ENCODE measurements around the gene EHBP1L1. TPM values are rescaled to one million over a fixed set of nuclear protein-coding genes. Genes with fewer than 3 reads are reported as not detected.
"Not testable (repeated sequence)": the region's sequence is repeated elsewhere in the genome, so short reads cannot be mapped to it uniquely, and the experiment has no call there.

EHBP1L1 gene
- total and polyA plus RNA-seq, 5 experiments from 2014 or later = 10.8 to 108 (median 19.8) TPM

DNA sequence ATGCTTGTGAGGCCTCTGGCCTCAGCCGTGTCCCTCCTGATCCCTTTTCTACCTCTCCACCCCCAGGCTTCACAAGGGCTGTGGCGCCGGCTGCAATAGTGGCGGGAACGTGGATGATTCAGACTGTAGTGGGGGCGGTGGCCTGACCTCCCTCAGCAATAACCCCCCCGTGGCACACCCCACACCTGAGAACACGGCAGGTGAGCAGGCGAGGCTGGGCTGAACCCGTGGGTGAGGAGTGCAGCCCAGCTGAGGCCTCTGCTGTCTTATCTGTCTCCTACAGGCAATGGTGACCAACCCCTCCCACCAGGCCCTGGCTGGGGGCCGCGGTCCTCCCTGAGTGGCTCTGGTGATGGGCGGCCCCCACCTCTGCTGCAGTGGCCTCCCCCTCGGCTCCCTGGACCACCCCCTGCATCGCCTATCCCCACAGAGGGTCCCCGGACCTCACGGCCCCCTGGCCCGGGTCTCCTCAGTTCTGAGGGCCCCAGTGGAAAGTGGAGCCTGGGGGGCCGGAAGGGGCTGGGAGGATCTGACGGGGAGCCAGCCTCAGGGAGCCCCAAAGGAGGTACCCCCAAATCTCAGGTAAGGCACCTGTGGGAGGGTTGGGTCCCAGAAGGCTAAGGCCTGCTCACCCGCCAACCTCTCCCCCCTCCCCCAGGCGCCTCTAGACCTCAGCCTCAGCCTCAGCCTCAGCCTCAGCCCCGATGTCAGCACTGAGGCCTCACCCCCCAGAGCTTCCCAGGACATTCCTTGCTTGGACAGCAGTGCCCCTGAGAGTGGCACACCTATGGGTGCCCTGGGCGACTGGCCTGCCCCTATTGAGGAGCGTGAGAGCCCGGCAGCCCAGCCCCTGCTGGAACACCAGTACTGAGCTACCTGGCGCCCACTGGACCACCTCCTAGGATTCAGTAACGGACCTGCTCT is 60.5 kb downstream of the EHBP1L1 start:
- Mint-ChIP-seq H3K4me3 (peak overlapping the region; percentile 27 to 93 (median 60)), H3K4me1 (peaks cover 13 to 47% (median 45%) of the 10 kb centered on the region in 4 donors), H3K36me3 (peaks cover 0 to 24% (median 2%) of the 10 kb centered on the region in 3 donors), H3K9me3 (no peaks in the 10 kb centered on the region), H3K27me3 (no peaks in the 10 kb centered on the region), H3K27ac (peak overlapping the region in 7 of 10 donors; percentile 65 to 98 (median 73))
- DNase-seq = no peak
- ATAC-seq = no peak
- POLR2A ChIA-PET = interaction anchor here (0.7 to 38.5 kb wide), 4 partner anchors 9 to 505 kb away, joined by 5 to 1068 read pairs (median 548); partner anchors contain the start of genes KAT5, MAP3K11, PCNX3 and RELA

GRCh38 chr11:65637032-65637557 is 61.2 kb downstream of the EHBP1L1 start:
- POLR2A ChIA-PET = interaction anchor here (0.7 to 38.5 kb wide), 7 partner anchors 10 to 505 kb away, joined by 3 to 1068 read pairs (median 5); partner anchors contain the start of genes KAT5, MAP3K11, PCNX3 and RELA
- Mint-ChIP-seq H3K36me3 (peaks cover 0 to 23% (median 2%) of the 10 kb centered on the region in 3 donors), H3K4me3 (peak overlapping the region; percentile 63 to 96 (median 92)), H3K9me3 (no peaks in the 10 kb centered on the region), H3K27ac (peak overlapping the region; percentile 37 to 98 (median 91)), H3K4me1 (peaks cover 16 to 53% (median 51%) of the 10 kb centered on the region in 4 donors), H3K27me3 (peaks cover 0 to 3% (median 0%) of the 10 kb centered on the region in 5 donors)
- DNase-seq = no peak
- ATAC-seq = no peak

DNA sequence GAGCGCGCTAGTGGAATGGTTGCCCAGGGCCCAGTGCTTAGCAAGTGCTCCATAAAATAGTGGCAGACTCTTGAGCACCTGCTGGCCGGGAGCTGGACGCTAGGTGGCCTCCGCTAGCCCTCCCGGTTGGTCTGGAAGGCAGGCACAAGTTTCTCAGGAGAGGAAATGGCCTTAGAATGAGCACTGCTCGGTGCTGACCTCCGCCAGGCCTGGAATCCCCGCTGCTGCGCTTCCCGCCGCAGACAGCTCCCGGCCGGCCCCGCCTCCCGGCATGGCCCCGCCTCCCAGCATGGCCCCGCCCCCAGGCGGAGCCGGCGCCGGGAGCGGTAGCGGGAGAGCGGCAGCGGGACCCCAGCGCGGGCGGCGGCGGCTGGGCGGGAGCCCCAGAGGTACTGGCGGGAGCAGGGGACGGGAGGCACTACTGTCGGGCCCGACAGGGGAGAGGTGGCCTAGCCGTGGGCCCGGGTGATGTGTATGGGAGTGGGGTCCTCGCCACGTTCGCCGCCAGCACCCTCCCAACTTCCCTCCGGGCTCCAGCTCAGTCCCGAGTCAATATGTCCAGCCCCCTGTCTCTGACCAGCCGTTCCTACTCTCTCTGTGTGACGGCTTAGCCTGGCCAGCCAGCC is 62.1 kb downstream of the EHBP1L1 start, which contains the start of gene SIPA1:
SIPA1 (plus strand) TSS at position 308 of the 626 bp plus-strand sequence. CDS start 2,821 bp downstream, outside the sequence.
- Mint-ChIP-seq H3K4me3 (peak within 1 kb of the TSS; percentile 90 to 99 (median 94)), H3K27me3 (peaks cover 0 to 3% (median 0%) of the 10 kb centered on the region in 5 donors), H3K36me3 (peaks cover 0 to 24% (median 2%) of the 10 kb centered on the region in 3 donors), H3K4me1 (peaks cover 16 to 54% (median 53%) of the 10 kb centered on the region in 4 donors), H3K27ac (peak within 1 kb of the TSS; percentile 90 to 100 (median 98)), H3K9me3 (no peaks in the 10 kb centered on the region)
- POLR2A ChIA-PET = interaction anchor here (1.0 to 38.5 kb wide), 10 partner anchors 11 to 142 kb away, joined by 3 to 1068 read pairs (median 4); partner anchors contain the start of genes EHBP1L1, KAT5, MAP3K11 and PCNX3
- ATAC-seq (peak; percentile 44 to 56), DNase-seq (peak; percentile 47 to 86 (median 75))

- POLR2A ChIA-PET = interaction anchor here (0.6 to 38.5 kb wide), 12 partner anchors 12 to 249 kb away, joined by 3 to 1068 read pairs (median 4); partner anchors contain the start of genes EHBP1L1, FIBP, KAT5 and MAP3K11
- not testable (repeated sequence) for ATAC-seq, H3K9me3 Mint-ChIP-seq, H3K27me3 Mint-ChIP-seq
- Mint-ChIP-seq H3K36me3 (peaks cover 0 to 34% (median 0%) of the 10 kb centered on the region in 3 donors), H3K4me3 (peak overlapping the region; percentile 90 to 99 (median 94)), H3K4me1 (peaks cover 18 to 58% (median 55%) of the 10 kb centered on the region in 4 donors), H3K27ac (peak overlapping the region; percentile 90 to 100 (median 98))
- DNase-seq = peak in 1 of 10 donors; percentile 49
Observed at GRCh38 chr11:65639228-65639597, 63.4 kb downstream of the EHBP1L1 start.

- H3K27me3 Mint-ChIP-seq = peaks cover 0 to 3% (median 0%) of the 10 kb centered on the region in 5 donors
- H3K36me3 Mint-ChIP-seq = peaks cover 0 to 35% (median 0%) of the 10 kb centered on the region in 3 donors
- ATAC-seq = peak; percentile 56 to 84
- POLR2A ChIA-PET = interaction anchor here (0.7 to 38.5 kb wide), 15 partner anchors 12 to 476 kb away, joined by 3 to 1068 read pairs (median 3); partner anchors contain the start of genes BANF1, CCDC85B, EIF1AD and FIBP
- H3K27ac Mint-ChIP-seq = peak overlapping the region; percentile 90 to 100 (median 98)
- H3K4me1 Mint-ChIP-seq = peaks cover 23 to 57% (median 56%) of the 10 kb centered on the region in 4 donors
- peak; percentile 49 to 93 (median 87) for DNase-seq
- H3K4me3 Mint-ChIP-seq = peak overlapping the region; percentile 90 to 99 (median 94)
- no peaks in the 10 kb centered on the region for H3K9me3 Mint-ChIP-seq
Observed at GRCh38 chr11:65639623-65640482, 64.0 kb downstream of the EHBP1L1 start.

GRCh38 chr11:65640483-65641296 is 64.8 kb downstream of the EHBP1L1 start:
- peak overlapping the region; percentile 90 to 99 (median 94) for H3K4me3 Mint-ChIP-seq
- H3K27ac Mint-ChIP-seq = peak overlapping the region; percentile 90 to 100 (median 98)
- H3K9me3 Mint-ChIP-seq = no peaks in the 10 kb centered on the region
- H3K4me1 Mint-ChIP-seq = peaks cover 23 to 61% (median 57%) of the 10 kb centered on the region in 4 donors
- peak in 1 of 2 donors; percentile 5 for ATAC-seq
- POLR2A ChIA-PET = interaction anchor here (0.7 to 38.5 kb wide), 12 partner anchors 11 to 475 kb away, joined by 3 to 1068 read pairs (median 4); partner anchors contain the start of genes BANF1, CCDC85B, EIF1AD and FIBP
- peaks cover 0 to 38% (median 0%) of the 10 kb centered on the region in 3 donors for H3K36me3 Mint-ChIP-seq
- H3K27me3 Mint-ChIP-seq = peaks cover 0 to 3% (median 0%) of the 10 kb centered on the region in 5 donors
- DNase-seq = peak in 5 of 10 donors; percentile 39 to 59 (median 50)

DNA sequence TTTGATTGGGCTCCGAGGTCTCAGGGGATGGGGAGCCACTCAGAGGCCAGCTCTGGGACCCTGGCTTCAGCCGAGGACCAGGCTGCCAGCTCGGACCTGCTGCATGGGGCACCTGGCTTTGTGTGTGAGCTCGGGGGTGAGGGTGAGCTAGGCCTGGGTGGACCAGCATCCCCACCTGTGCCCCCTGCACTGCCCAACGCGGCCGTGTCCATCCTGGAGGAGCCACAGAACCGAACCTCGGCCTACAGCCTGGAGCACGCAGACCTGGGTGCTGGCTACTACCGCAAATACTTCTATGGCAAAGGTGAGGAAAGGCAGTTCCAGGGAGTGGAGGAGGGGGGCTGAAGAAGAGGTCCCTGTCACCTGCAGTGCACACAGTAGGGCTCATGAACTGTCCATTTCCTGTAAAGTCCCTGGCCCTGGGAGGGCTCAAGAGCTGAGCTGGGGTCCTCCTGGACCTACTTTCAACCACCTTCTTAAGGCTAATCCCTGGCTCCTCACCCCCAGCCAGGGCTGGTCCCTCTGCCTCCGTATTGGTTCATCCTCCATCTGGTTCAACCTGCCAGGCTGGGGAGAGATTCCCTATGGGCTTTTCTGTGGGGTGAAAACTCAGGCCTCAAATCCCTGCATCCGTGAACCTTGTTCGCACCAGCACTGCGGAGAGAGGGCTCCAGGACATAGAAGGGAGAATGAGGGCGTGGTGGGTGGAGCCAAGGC is 65.6 kb downstream of the EHBP1L1 start:
- Mint-ChIP-seq H3K27me3 (peaks cover 0 to 3% (median 0%) of the 10 kb centered on the region in 5 donors), H3K36me3 (peaks cover 0 to 43% (median 0%) of the 10 kb centered on the region in 3 donors), H3K27ac (peak overlapping the region; percentile 74 to 100 (median 92)), H3K4me1 (peaks cover 23 to 64% (median 57%) of the 10 kb centered on the region in 4 donors), H3K4me3 (peak overlapping the region; percentile 72 to 93 (median 88)), H3K9me3 (no peaks in the 10 kb centered on the region)
- no peak for ATAC-seq
- POLR2A ChIA-PET = interaction anchor here (0.5 to 38.5 kb wide), 8 partner anchors 11 to 361 kb away, joined by 3 to 1068 read pairs (median 7); partner anchors contain the start of genes BANF1, EIF1AD, KAT5 and MAP3K11
- DNase-seq = no peak

All from naive thymus-derived CD8-positive, alpha-beta T cell (primary cell).